ENCODE results near the gene SNAI3. TPM values are rescaled to one million over a fixed set of nuclear protein-coding genes. Genes with fewer than 3 reads are reported as not detected.

The SNAI3 gene
- total RNA-seq, 4 donors from 2014 or later: 0.70 to 0.80 TPM; not detected in 2

DNA sequence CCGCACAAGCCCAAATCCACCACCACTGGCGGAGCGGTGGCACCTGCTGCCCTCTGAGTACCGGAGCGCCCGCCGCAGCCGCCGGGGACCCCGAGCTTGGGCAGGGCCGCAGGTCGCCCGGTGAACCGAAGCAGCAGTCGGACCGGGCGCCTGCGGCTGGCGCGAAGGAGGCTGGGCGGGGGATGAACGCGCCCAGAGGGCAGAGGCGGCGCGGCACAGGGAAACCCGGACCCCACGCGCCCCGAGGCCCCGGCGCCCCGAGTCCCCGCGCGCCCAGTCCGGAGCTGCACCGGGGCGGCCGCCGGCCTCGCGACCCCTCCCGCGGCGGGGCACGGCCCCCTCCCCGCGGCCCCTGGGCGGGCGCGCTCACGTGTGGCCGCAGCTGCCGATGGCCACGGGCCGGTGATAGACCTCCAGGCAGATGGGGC lies 19.5 kb upstream of the SNAI3 start:
- DNase-seq: peak; percentile 36 to 67 (median 59)
- H3K4me1 ChIP-seq: peaks cover 0 to 47% (median 24%) of the 10 kb centered on the region in 4 donors
- H3K27ac ChIP-seq: peak overlapping the region; percentile 90 to 99 (median 90)
- H3K4me3 ChIP-seq: peak overlapping the region; percentile 83 to 100 (median 96)
- H3K9me3 ChIP-seq: no peaks in the 10 kb centered on the region
- TF ChIP-seq, protein P1, sequence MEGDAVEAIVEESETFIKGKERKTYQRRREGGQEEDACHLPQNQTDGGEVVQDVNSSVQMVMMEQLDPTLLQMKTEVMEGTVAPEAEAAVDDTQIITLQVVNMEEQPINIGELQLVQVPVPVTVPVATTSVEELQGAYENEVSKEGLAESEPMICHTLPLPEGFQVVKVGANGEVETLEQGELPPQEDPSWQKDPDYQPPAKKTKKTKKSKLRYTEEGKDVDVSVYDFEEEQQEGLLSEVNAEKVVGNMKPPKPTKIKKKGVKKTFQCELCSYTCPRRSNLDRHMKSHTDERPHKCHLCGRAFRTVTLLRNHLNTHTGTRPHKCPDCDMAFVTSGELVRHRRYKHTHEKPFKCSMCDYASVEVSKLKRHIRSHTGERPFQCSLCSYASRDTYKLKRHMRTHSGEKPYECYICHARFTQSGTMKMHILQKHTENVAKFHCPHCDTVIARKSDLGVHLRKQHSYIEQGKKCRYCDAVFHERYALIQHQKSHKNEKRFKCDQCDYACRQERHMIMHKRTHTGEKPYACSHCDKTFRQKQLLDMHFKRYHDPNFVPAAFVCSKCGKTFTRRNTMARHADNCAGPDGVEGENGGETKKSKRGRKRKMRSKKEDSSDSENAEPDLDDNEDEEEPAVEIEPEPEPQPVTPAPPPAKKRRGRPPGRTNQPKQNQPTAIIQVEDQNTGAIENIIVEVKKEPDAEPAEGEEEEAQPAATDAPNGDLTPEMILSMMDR (IDR thresholded peaks at IDR 0.05): no peak
- TF ChIP-seq POLR2A (IDR thresholded peaks at IDR 0.05): no peak
- H3K36me3 ChIP-seq: no peaks in the 10 kb centered on the region
- no peaks in the 10 kb centered on the region for H3K27me3 ChIP-seq

DNA sequence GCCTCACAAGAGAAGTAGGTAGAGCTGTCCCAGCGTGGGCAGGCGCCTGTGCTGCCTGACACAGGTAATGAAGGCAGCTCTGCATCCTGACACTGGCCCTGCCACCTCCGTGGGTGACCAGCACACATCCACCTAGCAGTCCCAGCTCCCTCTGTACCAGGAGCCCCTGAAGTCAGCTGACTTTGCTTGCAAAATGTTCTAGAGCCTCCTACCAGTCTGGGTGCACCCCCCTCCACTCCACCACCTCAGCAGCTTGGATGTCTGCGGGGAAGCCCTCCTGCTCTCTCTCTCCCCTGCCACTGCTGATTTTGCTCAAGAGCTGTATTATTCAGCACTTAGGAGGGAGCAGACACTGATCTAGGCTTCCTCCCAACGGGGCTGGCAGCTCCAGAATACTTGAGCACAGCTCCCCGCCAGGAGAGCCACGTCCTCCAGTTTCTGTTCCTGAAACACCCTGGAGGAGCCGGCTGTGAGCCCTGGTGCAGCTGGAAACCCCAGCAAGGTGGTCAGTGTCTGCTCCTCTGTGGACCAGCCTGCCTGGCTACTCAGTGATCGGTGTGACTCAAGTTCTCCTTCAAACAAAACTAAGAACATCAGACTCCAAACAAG lies 18.9 kb upstream of the SNAI3 start:
- Histone ChIP-seq H3K36me3 (no peaks in the 10 kb centered on the region), H3K4me3 (peak overlapping the region; percentile 83 to 100 (median 96)), H3K27ac (peak overlapping the region; percentile 90 to 99 (median 90)), H3K27me3 (no peaks in the 10 kb centered on the region), H3K9me3 (no peaks in the 10 kb centered on the region), H3K4me1 (peaks cover 0 to 54% (median 24%) of the 10 kb centered on the region in 4 donors)
- TF ChIP-seq, protein P1 (IDR thresholded peaks at IDR 0.05): no peak
- TF ChIP-seq POLR2A (IDR thresholded peaks at IDR 0.05): peak in 1 of 2 donors; percentile 11
- peak in 1 of 3 donors; percentile 50 for DNase-seq

DNA sequence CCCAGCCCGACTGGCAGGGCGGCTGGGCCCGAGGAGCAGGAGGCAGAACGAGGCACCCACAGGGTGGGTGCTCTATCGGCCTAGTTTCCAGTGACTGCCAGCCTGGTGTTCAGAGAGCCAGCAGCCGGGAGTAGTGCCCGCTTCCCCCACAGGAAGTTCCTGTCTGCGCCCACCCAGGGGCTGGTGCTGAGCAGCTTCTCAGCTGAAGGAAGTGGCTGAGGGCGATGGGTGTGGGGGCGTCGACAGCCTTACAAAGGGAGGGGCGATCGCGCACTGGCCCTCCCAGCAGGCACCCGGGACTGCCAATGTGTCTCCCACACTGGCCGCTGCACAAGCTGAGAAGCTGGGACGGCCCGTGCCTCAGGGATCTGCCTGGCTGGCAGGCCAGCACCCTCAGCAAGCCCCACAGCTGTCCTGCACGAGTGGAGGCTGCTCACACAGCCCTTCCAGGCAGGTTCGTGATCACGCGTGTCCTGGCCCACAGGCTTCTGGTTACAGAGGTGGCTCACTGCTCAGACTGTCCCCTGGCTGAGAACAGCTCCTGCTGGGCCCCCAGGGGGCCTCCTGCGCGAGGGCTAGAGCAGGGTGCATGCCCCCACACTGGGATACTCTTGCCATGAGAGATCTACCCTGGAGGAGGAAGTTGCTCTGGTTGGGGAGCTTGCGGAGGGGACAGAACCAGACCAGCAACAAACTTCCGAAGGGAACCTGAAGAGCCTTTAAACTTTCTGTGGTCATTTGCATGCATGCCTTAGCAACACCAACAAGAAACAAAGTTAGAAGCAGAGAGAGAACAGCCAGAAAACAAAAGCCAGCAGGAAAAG lies 17.4 kb upstream of the SNAI3 start:
- Histone ChIP-seq H3K27ac (peak overlapping the region; percentile 90 to 99 (median 90)), H3K27me3 (no peaks in the 10 kb centered on the region), H3K4me1 (peaks cover 0 to 67% (median 27%) of the 10 kb centered on the region in 4 donors), H3K9me3 (no peaks in the 10 kb centered on the region), H3K4me3 (peak overlapping the region; percentile 7 to 100 (median 58)), H3K36me3 (peaks cover 0 to 14% (median 0%) of the 10 kb centered on the region in 3 donors)
- DNase-seq: peak in 2 of 3 donors; percentile 86 to 87
- TF ChIP-seq, protein P1 (IDR thresholded peaks at IDR 0.05): no peak
- TF ChIP-seq POLR2A (IDR thresholded peaks at IDR 0.05): no peak

DNA sequence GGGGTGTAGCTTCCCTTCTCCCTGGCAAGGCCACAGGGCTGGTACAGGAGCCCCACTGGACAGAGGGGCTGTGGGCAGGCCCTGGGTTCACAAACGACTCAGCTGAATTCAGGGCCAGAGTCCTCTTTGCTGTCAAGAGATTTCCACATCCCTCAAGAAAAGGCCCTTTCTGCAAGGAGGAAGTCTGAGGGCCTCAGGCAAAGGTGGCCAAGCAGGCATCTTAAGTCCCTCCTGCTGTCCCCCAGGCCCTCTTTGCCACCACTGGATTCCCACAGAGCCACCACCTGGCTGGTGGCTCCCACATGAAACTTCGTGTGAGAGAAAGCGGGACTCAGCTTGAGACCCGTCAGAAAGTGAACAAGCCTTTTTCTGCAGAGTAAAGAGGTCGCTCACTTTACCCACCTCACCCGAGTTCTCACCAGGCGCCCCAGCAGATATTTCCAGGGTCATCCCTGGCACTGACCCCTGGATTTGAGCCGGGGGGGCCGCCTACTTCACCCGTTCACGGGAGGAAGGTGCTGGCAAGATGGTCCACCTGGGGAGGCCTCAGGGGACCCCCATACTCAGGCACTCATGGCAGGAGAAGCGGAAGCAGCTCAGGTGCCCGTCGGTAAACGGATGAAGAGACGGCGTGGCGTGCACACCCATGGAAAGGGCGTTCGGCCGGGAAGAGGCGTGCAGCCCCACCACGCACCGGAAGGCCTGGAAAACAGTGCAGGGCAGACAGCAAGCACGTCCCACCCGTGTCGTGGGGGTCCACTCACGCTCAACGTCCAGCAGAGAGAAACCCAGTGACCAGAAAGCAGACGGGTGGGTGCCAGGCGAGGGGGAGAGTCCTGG lies 16.3 kb upstream of the SNAI3 start:
- TF ChIP-seq, protein P1 (IDR thresholded peaks at IDR 0.05): no peak
- no peak for TF ChIP-seq POLR2A (IDR thresholded peaks at IDR 0.05)
- H3K27me3 ChIP-seq: no peaks in the 10 kb centered on the region
- peak overlapping the region; percentile 7 to 100 (median 58) for H3K4me3 ChIP-seq
- H3K4me1 ChIP-seq: peaks cover 0 to 75% (median 27%) of the 10 kb centered on the region in 4 donors
- H3K9me3 ChIP-seq: no peaks in the 10 kb centered on the region
- DNase-seq: no peak
- H3K36me3 ChIP-seq: peaks cover 0 to 25% (median 0%) of the 10 kb centered on the region in 3 donors
- peak overlapping the region; percentile 90 to 99 (median 90) for H3K27ac ChIP-seq

Data from Peyer's patch (tissue), 4 donors.